ENCODE measurements around the gene LSP1.
A peak's percentile ranks its signal among the peaks of the same experiment; 100 is the strongest.
"Not testable (repeated sequence)": the region's sequence is repeated elsewhere in the genome, so short reads cannot be mapped to it uniquely, and the experiment has no call there.

Gene LSP1

GRCh38 chr11:1875093-1875850, 22.4 kb downstream of the LSP1 start:
- TF ChIP-seq, protein P1, sequence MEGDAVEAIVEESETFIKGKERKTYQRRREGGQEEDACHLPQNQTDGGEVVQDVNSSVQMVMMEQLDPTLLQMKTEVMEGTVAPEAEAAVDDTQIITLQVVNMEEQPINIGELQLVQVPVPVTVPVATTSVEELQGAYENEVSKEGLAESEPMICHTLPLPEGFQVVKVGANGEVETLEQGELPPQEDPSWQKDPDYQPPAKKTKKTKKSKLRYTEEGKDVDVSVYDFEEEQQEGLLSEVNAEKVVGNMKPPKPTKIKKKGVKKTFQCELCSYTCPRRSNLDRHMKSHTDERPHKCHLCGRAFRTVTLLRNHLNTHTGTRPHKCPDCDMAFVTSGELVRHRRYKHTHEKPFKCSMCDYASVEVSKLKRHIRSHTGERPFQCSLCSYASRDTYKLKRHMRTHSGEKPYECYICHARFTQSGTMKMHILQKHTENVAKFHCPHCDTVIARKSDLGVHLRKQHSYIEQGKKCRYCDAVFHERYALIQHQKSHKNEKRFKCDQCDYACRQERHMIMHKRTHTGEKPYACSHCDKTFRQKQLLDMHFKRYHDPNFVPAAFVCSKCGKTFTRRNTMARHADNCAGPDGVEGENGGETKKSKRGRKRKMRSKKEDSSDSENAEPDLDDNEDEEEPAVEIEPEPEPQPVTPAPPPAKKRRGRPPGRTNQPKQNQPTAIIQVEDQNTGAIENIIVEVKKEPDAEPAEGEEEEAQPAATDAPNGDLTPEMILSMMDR (IDR thresholded peaks at IDR 0.05; ENCODE audit: borderline replicate concordance, insufficient read depth, low read depth, low read length): no peak
- no peak overlapping the region for H3K4me3 ChIP-seq (ENCODE audit: low read depth, low read length)

DNA sequence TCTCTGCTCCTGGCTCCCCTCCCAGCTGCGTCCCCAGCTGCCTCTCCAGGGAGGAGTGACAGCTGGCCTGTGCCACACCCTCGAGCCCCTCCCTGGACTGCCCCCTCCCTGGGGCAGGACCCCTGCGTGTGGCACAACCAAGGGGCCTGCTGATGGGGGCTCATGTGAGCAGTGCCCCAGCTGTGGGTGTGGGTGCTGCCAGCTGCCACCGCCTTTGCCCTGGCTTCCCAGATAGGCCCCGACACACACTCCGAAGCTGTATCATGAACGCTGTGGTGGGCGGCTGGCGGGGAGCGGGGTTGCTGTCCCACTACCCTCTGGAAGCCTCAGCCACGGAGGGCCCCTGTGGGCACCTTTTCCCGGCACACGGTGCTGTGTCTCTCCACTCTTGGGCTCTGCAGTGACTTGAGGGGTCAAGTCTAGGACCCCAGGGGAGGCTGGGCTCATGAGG, 23.0 kb downstream of the LSP1 start:
- not testable (repeated sequence) for H3K4me3 ChIP-seq (ENCODE audit: low read depth, low read length)

DNA sequence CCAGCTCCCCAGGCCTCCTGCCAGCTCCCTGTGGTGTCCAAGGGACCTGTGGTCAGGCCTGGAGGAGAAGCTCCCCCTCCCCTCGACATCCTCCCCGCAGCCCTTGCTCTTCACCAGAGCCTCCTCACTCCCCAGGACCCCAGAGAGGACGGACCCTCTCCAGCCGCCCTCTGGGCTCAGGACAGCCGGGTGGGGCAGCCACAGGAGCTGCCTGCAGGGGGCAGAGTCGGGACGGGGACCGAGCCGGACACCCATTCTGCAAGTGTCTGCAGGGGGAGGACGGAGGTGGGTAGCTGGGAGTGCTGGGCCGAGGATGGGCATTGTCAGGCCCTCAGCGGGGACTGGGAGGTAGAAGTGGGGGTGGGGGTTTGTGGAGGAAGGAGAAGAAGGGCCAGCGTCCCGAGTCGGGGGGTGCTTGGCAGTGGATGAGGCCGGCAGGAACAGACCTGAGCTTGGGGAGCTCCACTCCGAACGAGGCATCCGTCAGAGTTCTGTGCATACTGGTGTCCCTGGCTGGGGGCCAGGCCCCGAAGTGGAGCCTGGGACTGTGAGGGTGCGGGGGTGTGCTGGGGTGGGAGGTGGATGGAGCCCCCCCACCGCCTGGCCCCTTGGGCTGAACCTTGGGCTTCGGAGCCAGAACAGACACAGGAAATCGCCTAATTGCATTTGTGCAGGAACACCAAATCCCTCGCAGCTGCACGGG, 23.6 kb downstream of the LSP1 start:
- TF ChIP-seq, protein P1 (IDR thresholded peaks at IDR 0.05; ENCODE audit: borderline replicate concordance, insufficient read depth, low read depth, low read length): peak; percentile 57; the same call in 1 of the 2 replicates
- no peak overlapping the region for H3K4me3 ChIP-seq (ENCODE audit: low read depth, low read length)

- TF ChIP-seq, protein P1 (IDR thresholded peaks at IDR 0.05; ENCODE audit: borderline replicate concordance, insufficient read depth, low read depth, low read length): no peak
- H3K4me3 ChIP-seq (ENCODE audit: low read depth, low read length): no peak overlapping the region
These were observed 24.6 kb downstream of the LSP1 start for GRCh38 chr11:1877211-1878136.

GRCh38 chr11:1878137-1879031, 25.5 kb downstream of the LSP1 start:
- H3K4me3 ChIP-seq (ENCODE audit: low read depth, low read length): no peak overlapping the region
- TF ChIP-seq, protein P1 (IDR thresholded peaks at IDR 0.05; ENCODE audit: borderline replicate concordance, insufficient read depth, low read depth, low read length): no peak

DNA sequence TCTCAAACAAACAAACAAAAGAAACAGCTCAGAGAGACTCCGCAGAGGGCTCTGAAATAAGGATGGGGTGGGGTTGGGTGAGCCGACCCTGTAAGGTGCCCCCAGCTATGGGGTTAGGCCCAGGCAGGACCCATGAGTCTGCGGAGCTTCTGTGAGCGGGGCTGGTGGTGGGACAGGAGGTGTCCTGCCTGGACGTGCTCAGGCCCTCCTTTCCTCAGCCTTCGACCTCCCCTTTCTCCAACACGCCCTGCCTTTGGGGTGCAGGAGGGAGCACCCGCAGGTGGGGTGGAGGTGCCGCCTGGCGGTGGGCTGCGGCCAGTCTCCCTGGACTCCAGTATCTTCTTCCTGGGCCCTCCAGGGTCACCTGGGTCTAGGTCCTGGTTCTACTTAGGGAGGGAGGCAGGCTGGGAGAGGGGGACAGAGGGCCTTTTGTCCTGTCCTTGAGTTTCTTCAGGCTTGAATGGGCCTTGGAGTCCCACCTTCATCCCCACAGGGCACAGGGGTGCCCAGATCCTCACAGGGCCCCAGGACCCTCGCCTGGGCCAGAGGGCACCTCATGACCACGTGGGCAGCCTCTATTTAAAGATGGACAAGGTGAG, 26.6 kb downstream of the LSP1 start:
- no peak overlapping the region for H3K4me3 ChIP-seq (ENCODE audit: low read depth, low read length)
- TF ChIP-seq, protein P1 (IDR thresholded peaks at IDR 0.05; ENCODE audit: borderline replicate concordance, insufficient read depth, low read depth, low read length): no peak
